ENCODE data around the gene SPSB1. TPM values are rescaled to one million over a fixed set of nuclear protein-coding genes. Genes with fewer than 3 reads are reported as not detected.

Gene SPSB1
- total and polyA plus RNA-seq, 2 experiments from 2014 or later: 2.4 to 6.8 TPM

DNA sequence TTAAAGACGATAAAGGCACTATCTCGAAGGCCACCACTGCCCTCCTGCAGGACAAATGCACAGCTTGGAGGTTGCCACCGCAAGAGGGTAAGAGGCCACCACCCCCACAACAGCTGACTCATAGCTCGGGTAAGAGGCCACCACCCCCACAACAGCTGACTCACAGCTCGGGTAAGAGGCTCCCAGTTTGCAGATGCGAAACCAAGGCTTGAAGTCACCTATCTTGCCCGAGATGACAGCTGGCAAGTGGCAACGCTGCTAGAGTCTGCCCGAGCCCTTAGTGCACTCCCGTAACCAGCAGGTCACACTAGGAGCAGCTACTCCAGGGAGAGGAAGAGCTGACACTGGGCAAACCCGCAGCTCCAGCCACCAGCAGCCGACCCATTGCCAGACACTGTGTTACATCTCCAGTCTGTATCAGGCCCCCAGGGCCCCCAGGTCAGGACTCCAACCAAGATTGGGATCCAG is 17.1 kb upstream of the SPSB1 start (continued):
- no peak for TF ChIP-seq CTCF (conservative IDR thresholded peaks at IDR 0.05; ENCODE audit: low read depth in 2 of 2)
- no peak for TF ChIP-seq NANOG (IDR thresholded peaks at IDR 0.05; ENCODE audit: borderline replicate concordance)
- TF ChIP-seq CREB1 (CRISPR knock-in tag; IDR thresholded peaks at IDR 0.05; ENCODE audit: low read depth): no peak

DNA sequence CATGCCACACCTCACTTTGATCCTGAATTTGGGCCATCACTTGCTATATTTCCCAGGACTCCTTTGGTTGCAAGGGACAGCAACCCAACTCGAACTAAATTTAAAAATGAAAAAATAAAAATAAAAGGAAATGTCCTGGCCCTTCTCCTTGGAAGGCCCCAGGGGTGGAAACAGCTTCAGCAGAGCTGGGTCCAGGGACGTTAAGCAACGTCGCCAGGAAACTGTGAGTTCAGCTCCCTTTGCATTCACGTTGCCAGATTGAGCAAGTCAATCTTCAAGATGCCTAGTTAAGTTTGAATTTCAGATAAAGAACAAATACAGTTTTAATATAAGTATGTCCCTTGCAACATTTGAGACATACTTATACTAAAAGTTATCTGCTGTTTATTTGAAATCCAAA is 14.6 kb upstream of the SPSB1 start:
- Mint-ChIP-seq H3K27ac (no peak overlapping the region), H3K4me1 (peaks cover 31% of the 10 kb centered on the region), H3K27me3 (ENCODE audit: insufficient read depth, low read depth, poor library complexity) (peaks cover 6% of the 10 kb centered on the region), H3K4me3 (no peak overlapping the region), H3K9me3 (no peaks in the 10 kb centered on the region), H3K36me3 (ENCODE audit: low read depth) (no peaks in the 10 kb centered on the region)
- H3K9me2 ChIP-seq (ENCODE audit: insufficient read depth): no peaks in the 10 kb centered on the region
- no peaks in the 10 kb centered on the region for H3K27me3 ChIP-seq (ENCODE audit: insufficient read depth)
- no peaks in the 10 kb centered on the region for H4K20me1 ChIP-seq (replicated peaks; ENCODE audit: insufficient read depth)
- H3K4me2 ChIP-seq: no peak overlapping the region
- H2AFZ ChIP-seq: no peak overlapping the region
- H3K4me1 ChIP-seq (ENCODE audit: insufficient read depth): peaks cover 6% of the 10 kb centered on the region; the same call in 1 of the 2 replicates
- no peaks in the 10 kb centered on the region for H3K79me2 ChIP-seq (replicated peaks; ENCODE audit: insufficient read depth)
- no peak overlapping the region for H3K27ac ChIP-seq (ENCODE audit: low read depth)
- DNase-seq (ENCODE audit: low spot score) (no peak), ATAC-seq (no peak)
- no peaks in the 10 kb centered on the region for H3F3A ChIP-seq (replicated peaks; ENCODE audit: low read depth)
- H3K36me3 ChIP-seq (ENCODE audit: insufficient read depth): no peaks in the 10 kb centered on the region
- H3K4me3 ChIP-seq: no peak overlapping the region
- TF ChIP-seq ZNF462 (CRISPR knock-in tag; IDR thresholded peaks at IDR 0.05): no peak
- TF ChIP-seq EZH2 (IDR thresholded peaks at IDR 0.05; ENCODE audit: low read depth, unreplicated experiment): no peak

Data from GM23338 (cell line).